CD4-positive, alpha-beta T cell treated with Interleukin-17A for 1 hour (primary cell): ENCODE results near the gene THOP1.

Source experiments
- DNase-seq: peaks from one replicate; pipeline ENCODE4 v3.0.0-alpha.2; 2020

Gene THOP1

DNA sequence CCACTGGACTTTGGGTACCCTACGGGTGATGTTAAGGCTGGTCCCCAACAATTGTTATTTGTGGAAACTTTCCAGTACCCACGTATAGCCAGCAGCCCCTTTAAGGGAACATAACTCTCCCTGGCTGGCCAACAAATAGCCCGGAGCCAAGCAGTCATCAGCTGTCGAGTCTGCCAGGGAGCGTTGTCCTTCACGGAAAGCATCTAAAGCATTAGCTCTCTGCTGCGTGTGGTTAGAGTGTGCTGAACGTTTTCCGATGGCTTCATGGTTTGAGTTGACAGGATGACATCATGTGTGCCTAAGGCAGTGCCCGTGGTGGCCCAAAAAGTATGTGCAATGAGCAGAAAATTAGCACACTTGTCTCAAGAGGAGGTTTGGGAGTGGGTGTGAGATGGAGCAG lies 78.5 kb downstream of the THOP1 start:
- no peak for DNase-seq
